ENCODE data around the gene APOA5.
"Not testable (repeated sequence)": the region's sequence is repeated elsewhere in the genome, so short reads cannot be mapped to it uniquely, and the experiment has no call there.

The APOA5 gene, protein sequence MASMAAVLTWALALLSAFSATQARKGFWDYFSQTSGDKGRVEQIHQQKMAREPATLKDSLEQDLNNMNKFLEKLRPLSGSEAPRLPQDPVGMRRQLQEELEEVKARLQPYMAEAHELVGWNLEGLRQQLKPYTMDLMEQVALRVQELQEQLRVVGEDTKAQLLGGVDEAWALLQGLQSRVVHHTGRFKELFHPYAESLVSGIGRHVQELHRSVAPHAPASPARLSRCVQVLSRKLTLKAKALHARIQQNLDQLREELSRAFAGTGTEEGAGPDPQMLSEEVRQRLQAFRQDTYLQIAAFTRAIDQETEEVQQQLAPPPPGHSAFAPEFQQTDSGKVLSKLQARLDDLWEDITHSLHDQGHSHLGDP

DNA sequence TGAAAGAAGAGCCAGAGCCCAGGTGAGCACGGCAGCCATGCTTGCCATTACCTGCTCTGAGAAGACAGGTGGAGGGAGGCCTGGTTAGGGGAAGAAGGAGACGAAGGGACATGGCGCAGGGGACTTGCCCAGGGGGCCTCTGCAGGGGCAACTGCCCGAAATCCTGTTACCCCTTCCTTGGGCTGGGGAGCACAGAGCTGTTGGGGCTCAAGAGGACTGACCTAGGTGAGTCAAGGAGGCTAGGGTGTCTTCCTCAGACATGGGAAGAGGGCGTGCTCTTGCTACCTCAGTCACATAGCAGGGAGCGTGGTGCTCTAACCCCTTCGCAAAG, at the start of gene APOA5:
Gene APOA5, minus strand, starts transcription at position 67 of the 331 bp plus-strand sequence. Its CDS starts 19 bp downstream, at position 48.
- in situ Hi-C loops (cut with MboI; ENCODE audit: low sequenced_read_pairs), result no loop called here

DNA sequence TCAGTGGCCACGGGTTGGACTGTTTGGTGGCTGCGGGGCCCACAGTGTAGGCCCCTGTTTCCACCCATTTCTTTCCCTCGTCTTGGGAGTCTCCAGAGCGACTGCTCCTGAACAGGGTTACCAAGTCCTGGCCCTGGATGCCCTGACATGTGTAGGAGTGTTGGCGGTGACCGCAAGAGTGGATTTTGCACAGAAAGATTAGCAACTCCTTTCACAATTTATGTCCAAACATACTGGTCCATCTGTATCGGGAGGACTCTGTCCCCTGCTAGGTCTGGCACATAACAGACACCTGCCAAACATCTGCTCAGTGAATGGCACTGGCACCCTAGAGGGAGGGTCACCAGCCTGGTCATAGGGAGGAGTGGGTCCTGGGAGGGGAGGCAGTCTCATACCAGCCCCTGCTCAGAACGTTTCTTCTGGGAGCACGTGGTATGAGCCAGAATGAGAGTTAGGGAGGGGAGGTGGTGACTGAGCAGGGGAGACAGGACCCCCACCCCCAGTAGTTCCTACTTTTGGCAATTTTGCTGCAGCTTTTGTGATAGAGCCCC, 49.1 kb upstream of the APOA5 start:
- in situ Hi-C loops (cut with MboI; ENCODE audit: low sequenced_read_pairs), result no loop called here

DNA sequence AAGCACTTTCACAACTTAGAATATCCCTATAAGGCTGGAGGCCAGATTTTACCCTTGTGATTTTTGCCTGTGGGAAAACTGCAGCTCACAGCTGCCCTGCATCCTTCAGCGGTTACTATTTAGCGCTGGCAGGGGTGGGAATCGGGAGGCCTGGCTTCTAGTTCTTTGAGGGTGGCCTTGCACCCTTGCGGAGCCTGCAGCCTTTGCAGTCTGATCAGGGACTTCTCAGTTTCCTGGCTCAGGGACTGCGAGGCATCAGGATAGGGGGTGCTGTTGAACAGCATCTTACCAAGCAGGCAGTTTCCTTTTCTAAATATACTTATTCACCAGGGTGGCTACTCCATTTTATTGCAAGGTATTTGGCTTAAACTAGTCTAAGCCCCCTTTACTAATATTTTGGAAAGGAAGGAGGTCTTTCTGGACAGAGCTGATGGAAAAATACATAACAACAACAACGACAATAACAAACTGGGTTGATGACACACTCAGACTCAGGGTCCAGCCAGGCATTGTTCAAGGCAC, 48.6 kb upstream of the APOA5 start:
- in situ Hi-C loops (cut with MboI; ENCODE audit: low sequenced_read_pairs), result no loop called here

DNA sequence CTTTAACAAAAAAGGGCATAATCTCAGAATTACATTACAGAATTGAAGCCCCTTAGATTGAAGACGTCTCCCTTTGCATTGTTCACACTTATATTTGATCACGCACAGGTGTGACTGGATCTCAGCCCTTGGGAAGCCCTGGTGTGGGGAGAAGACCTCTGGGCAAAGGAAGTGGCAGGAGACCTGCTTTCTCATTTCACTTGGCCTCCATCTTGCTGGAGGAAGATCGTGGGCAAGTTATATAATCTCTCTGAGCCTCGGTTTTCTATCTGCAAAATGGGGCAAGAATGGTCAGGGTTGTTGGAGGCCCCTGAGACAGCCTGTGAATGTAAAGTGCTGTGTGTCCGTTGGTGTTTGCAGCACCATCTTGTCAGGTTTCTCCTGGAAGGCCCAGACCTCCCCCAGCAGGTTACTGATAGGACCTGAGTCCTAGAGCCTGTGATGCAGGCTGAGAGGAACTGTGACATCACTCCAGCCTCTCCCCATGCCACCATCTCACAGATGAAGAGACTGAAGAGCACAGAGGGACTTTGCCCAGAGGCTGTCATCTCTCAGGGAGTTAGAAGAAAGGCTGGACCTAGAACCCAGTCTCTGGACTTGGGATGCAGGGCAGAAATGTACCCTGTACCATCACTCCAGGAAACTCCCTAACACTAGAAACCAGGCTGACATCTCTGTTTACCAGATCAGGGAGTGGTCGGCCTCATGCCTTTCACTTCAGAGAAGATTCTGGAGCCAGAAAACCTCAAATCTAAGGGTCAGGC, 46.8 kb upstream of the APOA5 start:
- in situ Hi-C loops (cut with MboI; ENCODE audit: low sequenced_read_pairs), result no loop called here

DNA sequence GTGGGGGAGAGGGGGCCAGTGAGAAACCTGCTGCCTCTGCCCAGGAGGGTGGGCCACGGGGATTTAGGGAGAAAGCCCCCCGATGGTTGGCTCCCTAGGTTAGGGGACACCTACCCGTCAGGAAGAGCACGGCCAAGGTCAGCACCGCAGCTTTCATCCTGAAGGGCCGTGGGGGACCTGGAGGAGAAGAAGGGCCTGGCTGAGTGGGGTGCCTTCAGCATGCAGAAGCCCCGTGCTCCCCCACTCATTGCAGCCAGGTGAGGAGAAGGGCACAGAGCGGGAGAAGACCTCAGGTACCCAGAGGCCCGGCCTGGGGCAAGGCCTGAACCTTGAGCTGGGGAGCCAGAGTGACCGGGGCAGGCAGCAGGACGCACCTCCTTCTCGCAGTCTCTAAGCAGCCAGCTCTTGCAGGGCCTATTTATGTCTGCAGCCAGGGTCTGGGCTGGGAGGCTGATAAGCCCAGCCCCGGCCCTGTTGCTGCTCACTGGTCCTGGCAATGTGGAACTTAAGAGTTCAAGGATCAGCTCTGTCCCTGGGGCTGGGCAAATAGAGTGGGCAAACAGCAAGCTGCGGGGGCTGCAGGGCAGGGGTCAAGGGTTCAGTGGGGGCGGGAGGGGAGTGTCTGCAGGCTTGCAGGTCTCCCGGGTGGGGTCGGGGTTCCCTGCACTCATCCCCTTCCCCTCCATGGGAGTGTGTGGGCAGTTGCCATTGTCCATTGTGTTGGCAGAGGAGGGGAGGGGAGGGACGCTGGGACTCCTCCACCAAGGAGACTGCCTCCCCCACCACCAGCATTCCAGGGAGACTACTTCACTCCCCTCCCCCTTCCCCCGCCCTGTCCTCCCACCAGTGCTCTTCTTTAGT, 45.8 kb upstream of the APOA5 start, which contains the start of gene APOA1:
Gene APOA1, minus strand, starts transcription at position 392 of the 861 bp plus-strand sequence. Its CDS starts 235 bp downstream, at position 157.
- in situ Hi-C loops (cut with MboI; ENCODE audit: low sequenced_read_pairs), result no loop called here

DNA sequence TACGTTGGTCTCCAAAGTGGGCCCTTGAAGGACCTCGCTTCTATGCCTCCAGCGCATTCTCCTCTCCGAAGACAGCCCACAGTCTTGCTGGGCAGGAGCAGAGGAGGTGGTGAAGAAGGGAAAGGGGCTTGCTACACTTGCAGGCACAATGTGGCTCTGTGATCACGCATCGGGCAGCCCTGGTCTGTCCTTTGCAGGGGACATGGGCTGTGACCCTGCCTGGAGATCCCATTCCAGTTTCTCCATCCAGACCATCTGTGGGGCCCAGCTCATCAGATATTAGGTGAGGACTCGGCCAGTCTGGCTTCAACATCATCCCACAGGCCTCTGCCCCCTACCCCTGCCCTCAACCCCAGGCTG, 44.9 kb upstream of the APOA5 start:
- in situ Hi-C loops (cut with MboI; ENCODE audit: low sequenced_read_pairs), result no loop called here

DNA sequence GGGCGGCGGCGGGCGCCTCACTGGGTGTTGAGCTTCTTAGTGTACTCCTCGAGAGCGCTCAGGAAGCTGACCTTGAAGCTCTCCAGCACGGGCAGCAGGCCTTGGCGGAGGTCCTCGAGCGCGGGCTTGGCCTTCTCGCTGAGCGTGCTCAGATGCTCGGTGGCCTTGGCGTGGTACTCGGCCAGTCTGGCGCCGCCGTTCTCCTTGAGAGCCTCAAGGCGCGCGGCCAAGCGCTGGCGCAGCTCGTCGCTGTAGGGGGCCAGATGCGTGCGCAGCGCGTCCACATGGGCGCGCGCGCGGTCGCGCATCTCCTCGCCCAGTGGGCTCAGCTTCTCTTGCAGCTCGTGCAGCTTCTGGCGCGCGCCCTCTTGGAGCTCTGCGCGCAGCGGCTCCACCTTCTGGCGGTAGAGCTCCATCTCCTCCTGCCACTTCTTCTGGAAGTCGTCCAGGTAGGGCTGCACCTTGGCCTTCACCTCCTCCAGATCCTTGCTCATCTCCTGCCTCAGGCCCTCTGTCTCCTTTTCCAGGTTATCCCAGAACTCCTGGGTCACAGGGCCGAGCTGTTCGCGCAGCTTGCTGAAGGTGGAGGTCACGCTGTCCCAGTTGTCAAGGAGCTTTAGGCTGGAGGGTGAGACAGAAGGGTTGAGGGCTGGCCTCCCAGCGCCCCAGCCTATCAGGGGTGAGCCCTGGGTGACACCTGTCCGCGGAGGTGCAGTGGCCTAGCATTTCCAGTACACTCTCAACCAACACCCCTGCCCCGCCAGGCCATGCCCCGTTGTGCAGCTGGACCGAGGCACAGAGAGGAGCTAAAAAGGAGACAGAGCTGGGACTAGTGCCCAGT, 44.3 kb upstream of the APOA5 start:
- in situ Hi-C loops (cut with MboI; ENCODE audit: low sequenced_read_pairs), result no loop called here

DNA sequence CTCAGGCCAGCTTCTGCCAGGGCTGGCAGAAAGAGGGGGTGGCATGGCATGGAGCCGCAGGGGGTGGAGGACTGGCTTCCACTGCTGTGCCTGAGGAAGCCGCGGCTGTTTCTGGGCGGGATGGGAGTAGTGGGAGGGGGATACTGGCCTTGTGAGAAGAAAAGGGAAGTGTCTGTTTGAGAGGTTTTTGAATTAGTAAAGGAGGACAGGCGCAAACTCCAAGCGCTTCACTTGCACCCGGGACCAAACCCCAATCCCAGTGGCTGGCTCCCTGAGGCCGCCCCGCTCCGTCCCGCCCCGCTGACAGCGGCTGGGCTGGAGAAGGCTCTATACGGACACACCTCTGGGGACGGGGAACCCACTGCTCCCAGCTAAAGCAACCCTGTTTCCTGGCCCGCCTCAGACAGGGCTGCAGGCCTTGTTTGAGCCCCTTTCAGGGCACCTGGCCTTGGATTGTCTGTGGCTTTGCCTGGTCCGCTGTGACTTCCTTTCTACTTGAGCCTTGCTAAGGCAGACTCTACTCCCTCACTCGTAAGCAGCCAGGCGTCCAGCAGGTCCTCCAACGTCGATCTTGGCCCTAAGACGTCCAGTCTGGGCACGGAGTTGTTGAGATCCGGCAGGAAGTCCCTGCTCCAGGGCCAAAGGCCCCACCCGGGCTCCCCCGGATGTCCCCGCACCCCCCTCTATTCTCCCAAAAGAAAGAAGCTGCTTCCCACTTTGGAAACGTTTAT, 43.5 kb upstream of the APOA5 start:
- in situ Hi-C loops (cut with MboI; ENCODE audit: low sequenced_read_pairs), result no loop called here

DNA sequence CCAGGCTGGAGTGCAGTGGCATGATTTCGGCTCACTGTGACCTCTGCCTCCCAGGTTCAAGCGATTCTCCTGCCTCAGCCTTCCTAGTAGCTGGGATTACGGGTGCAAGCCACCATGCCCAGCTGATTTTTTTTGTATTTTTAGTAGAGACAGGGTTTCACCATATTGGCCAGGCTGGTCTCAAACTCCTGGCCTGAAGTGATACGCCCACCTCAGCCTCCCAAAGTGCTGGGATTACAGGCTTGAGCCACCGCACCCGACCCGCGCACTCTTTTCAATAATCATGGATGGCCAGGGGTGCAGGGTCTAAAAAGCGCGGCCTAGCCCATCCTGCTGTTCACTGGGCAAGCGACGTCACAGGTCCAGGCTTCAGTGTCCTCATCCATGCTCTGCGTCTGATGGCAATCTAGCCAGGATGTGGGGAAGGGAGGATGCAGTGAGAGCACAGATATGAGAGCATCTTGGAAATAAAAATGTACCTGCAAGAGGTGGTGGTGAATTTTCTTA, 42.9 kb upstream of the APOA5 start:
- in situ Hi-C loops (cut with MboI; ENCODE audit: low sequenced_read_pairs), result not testable (repeated sequence)

DNA sequence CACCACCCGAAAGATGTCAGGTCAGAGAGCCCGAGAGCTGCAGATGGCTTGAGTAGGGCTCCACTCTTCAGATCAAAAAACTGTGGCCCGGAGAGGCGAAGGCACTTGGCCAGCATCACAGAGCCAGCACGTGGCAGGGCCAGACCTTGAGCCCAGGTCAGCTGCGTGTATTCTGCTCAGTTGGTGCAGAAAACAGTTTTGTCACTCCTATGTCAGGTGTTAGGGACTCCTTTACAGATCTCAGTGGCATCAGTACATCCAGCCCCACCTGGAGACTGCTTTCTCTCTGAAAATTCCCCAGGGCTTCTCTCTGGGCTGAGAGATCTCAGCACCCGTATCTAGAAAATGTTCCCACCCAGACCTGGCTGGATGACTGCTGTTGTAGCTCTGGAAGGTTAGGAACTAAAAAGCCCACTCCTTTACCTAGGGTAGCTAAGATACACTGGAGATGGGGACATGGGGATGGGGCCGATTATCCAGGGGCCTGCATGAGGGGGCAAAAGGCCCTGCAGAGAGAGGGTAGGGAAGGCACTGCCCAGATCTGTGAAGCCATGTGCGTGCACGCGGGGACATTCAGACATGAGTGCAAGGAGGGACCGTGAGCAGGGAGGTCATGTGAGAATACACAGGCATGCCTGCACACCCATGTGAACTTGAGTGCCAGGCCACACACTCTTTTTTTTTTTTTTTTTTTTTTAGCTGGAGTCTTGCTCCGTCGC, 42.3 kb upstream of the APOA5 start:
- in situ Hi-C loops (cut with MboI; ENCODE audit: low sequenced_read_pairs), result no loop called here

DNA sequence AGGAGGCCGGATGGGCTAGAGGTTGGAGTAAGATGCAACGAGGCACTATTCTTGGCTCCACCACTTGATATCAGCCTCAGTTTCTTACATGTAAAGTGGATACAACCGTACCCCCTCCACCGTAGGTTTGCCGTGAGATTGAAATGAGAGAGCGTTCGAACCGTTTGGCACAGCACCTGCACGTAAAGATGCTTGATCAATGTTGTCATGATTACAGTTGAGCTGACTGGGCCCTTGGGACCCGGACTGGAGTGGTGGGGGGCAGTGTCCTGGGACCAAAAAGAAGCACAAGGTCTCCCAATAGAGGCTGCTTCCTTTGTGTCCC, 41.8 kb upstream of the APOA5 start:
- in situ Hi-C loops (cut with MboI; ENCODE audit: low sequenced_read_pairs), result no loop called here

DNA sequence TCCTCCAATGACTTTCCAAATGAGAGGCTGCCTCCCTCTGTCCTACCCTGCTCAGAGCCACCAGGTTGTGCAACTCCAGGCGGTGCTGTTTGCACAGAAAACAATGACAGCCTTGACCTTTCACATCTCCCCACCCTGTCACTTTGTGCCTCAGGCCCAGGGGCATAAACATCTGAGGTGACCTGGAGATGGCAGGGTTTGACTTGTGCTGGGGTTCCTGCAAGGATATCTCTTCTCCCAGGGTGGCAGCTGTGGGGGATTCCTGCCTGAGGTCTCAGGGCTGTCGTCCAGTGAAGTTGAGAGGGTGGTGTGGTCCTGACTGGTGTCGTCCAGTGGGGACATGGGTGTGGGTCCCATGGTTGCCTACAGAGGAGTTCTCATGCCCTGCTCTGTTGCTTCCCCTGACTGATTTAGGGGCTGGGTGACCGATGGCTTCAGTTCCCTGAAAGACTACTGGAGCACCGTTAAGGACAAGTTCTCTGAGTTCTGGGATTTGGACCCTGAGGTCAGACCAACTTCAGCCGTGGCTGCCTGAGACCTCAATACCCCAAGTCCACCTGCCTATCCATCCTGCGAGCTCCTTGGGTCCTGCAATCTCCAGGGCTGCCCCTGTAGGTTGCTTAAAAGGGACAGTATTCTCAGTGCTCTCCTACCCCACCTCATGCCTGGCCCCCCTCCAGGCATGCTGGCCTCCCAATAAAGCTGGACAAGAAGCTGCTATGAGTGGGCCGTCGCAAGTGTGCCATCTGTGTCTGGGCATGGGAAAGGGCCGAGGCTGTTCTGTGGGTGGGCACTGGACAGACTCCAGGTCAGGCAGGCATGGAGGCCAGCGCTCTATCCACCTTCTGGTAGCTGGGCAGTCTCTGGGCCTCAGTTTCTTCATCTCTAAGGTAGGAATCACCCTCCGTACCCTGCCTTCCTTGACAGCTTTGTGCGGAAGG, 40.9 kb upstream of the APOA5 start:
- in situ Hi-C loops (cut with MboI; ENCODE audit: low sequenced_read_pairs), result no loop called here

DNA sequence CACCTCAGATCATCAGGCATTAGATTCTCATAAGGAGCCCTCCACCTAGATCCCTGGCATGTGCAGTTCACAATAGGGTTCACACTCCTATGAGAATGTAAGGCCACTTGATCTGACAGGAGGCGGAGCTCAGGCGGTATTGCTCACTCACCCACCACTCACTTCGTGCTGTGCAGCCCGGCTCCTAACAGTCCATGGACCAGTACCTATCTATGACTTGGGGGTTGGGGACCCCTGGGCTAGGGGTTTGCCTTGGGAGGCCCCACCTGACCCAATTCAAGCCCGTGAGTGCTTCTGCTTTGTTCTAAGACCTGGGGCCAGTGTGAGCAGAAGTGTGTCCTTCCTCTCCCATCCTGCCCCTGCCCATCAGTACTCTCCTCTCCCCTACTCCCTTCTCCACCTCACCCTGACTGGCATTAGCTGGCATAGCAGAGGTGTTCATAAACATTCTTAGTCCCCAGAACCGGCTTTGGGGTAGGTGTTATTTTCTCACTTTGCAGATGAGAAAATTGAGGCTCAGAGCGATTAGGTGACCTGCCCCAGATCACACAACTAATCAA, 40.2 kb upstream of the APOA5 start:
- in situ Hi-C loops (cut with MboI; ENCODE audit: low sequenced_read_pairs), result no loop called here

DNA sequence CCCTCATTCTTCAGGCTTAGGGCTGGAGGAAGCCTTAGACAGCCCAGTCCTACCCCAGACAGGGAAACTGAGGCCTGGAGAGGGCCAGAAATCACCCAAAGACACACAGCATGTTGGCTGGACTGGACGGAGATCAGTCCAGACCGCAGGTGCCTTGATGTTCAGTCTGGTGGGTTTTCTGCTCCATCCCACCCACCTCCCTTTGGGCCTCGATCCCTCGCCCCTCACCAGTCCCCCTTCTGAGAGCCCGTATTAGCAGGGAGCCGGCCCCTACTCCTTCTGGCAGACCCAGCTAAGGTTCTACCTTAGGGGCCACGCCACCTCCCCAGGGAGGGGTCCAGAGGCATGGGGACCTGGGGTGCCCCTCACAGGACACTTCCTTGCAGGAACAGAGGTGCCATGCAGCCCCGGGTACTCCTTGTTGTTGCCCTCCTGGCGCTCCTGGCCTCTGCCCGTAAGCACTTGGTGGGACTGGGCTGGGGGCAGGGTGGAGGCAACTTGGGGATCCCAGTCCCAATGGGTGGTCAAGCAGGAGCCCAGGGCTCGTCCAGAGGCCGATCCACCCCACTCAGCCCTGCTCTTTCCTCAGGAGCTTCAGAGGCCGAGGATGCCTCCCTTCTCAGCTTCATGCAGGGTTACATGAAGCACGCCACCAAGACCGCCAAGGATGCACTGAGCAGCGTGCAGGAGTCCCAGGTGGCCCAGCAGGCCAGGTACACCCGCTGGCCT, 38.7 kb upstream of the APOA5 start:
- in situ Hi-C loops (cut with MboI; ENCODE audit: low sequenced_read_pairs), result no loop called here

DNA sequence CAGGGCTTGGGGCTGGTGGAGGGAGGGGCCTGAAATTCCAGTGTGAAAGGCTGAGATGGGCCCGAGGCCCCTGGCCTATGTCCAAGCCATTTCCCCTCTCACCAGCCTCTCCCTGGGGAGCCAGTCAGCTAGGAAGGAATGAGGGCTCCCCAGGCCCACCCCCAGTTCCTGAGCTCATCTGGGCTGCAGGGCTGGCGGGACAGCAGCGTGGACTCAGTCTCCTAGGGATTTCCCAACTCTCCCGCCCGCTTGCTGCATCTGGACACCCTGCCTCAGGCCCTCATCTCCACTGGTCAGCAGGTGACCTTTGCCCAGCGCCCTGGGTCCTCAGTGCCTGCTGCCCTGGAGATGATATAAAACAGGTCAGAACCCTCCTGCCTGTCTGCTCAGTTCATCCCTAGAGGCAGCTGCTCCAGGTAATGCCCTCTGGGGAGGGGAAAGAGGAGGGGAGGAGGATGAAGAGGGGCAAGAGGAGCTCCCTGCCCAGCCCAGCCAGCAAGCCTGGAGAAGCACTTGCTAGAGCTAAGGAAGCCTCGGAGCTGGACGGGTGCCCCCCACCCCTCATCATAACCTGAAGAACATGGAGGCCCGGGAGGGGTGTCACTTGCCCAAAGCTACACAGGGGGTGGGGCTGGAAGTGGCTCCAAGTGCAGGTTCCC, 38.0 kb upstream of the APOA5 start, which contains the start of gene APOC3:
Gene APOC3, plus strand, starts transcription at position 383 of the 659 bp plus-strand sequence. CDS start 676 bp downstream, outside the sequence.
- in situ Hi-C loops (cut with MboI; ENCODE audit: low sequenced_read_pairs), result no loop called here

Measured in hTERT RPE-1 (cell line).